Neural cell (in vitro differentiated cells): ENCODE results near the gene ENOX1. TPM values are rescaled to one million over a fixed set of nuclear protein-coding genes. Genes with fewer than 3 reads are reported as not detected.

Experiments used
- H2AFZ ChIP-seq: fragments of 200-600, 300-800 bp; sonication (generic), shearing (Covaris generic); 2 replicates; pipeline ENCODE4 v1.6.0; 2014; ENCODE audit warnings: low read depth, mild to moderate bottlenecking, antibody characterized with exemption, low read length, moderate library complexity
- H3F3A ChIP-seq: fragments of 200-600 bp; shearing (Covaris generic); 2 replicates; pipeline ENCODE4 v1.6.1; 2016; ENCODE audit warnings: mild to moderate bottlenecking, moderate library complexity, mixed read lengths, antibody characterized with exemption, low read length; ENCODE audit not compliant: insufficient read depth, poor library complexity, severe bottlenecking
- H3K27ac ChIP-seq: fragments of 200-600, 300-800 bp; sonication (generic), shearing (Covaris generic); 2 replicates; pipeline ENCODE4 v1.5.1; 2014; ENCODE audit warnings: mild to moderate bottlenecking, low read length, moderate library complexity
- H3K27me3 ChIP-seq: fragments of 300-800, 200-600 bp; sonication (generic), shearing (Covaris generic); 2 replicates; pipeline ENCODE4 v1.6.0; 2014; ENCODE audit warnings: mild to moderate bottlenecking, low read depth, low read length, moderate library complexity; ENCODE audit not compliant: insufficient read depth
- H3K36me3 ChIP-seq: fragments of 300-800, 200-600 bp; sonication (generic), shearing (Covaris generic); 2 replicates; pipeline ENCODE4 v1.5.1; 2014; ENCODE audit warnings: mild to moderate bottlenecking, antibody characterized with exemption, low read length, moderate library complexity; ENCODE audit not compliant: insufficient read depth
- H3K4me2 ChIP-seq: fragments of 300-800, 200-600 bp; sonication (generic), shearing (Covaris generic); 2 replicates; pipeline ENCODE4 v1.6.0; 2014; ENCODE audit warnings: mild to moderate bottlenecking, low read length
- H3K4me3 ChIP-seq: fragments of 300-800, 200-600 bp; sonication (generic), shearing (Covaris generic); 2 replicates; pipeline ENCODE4 v1.5.1; 2014; ENCODE audit warnings: mild to moderate bottlenecking, low read length, moderate library complexity
- H3K79me2 ChIP-seq: fragments of 200-600 bp; shearing (Covaris generic); replicated peaks from 2 replicates; pipeline ENCODE4 v1.6.0; 2014; ENCODE audit warnings: mild to moderate bottlenecking, low read length, moderate library complexity; ENCODE audit not compliant: insufficient read depth
- H3K9ac ChIP-seq: fragments of 300-800, 200-600 bp; sonication (generic), shearing (Covaris generic); 2 replicates; pipeline ENCODE4 v1.6.1; 2016; ENCODE audit warnings: mild to moderate bottlenecking, low read length, mixed read lengths
- H3K9me2 ChIP-seq: fragments of 200-600 bp; shearing (Covaris generic); 2 replicates; pipeline ENCODE4 v1.6.1; 2016; ENCODE audit warnings: mild to moderate bottlenecking, low read length, mixed read lengths; ENCODE audit not compliant: insufficient read depth
- H3K9me3 ChIP-seq: fragments of 200-600, 300-800 bp; sonication (generic), shearing (Covaris generic); 2 replicates; pipeline ENCODE4 v1.6.1; 2016; ENCODE audit warnings: mild to moderate bottlenecking, mixed run types, low read length, moderate library complexity, mixed read lengths
- H4K20me1 ChIP-seq: fragments of 200-600 bp; shearing (Covaris generic); 2 replicates; pipeline ENCODE4 v1.6.1; 2016; ENCODE audit warnings: mild to moderate bottlenecking, mixed run types; ENCODE audit not compliant: insufficient read depth
- CTCF ChIP-seq: fragments of 450-650 bp; IDR thresholded peaks from 2 replicates; pipeline ENCODE4 v1.5.1; 2014; ENCODE audit warnings: antibody characterized with exemption, mild to moderate bottlenecking, moderate library complexity; ENCODE audit not compliant: poor library complexity, severe bottlenecking
- EP300 ChIP-seq: fragments of 450-650 bp; conservative IDR thresholded peaks from 2 replicates; pipeline ENCODE4 v1.6.1; 2014; ENCODE audit warnings: antibody characterized with exemption, mild to moderate bottlenecking, moderate library complexity; ENCODE audit not compliant: poor library complexity, severe bottlenecking
- EZH2 ChIP-seq: fragments of 200-600, 300-800 bp; shearing (Covaris generic), sonication (generic); IDR thresholded peaks from 2 replicates; pipeline ENCODE4 v1.6.1; 2014; ENCODE audit warnings: antibody characterized with exemption, low read length, borderline replicate concordance, mild to moderate bottlenecking; ENCODE audit not compliant: insufficient read depth, poor library complexity, severe bottlenecking
- MXI1 ChIP-seq: fragments of 450-650 bp; conservative IDR thresholded peaks from 2 replicates; pipeline ENCODE4 v1.6.1; 2014; ENCODE audit warnings: antibody characterized with exemption, mild to moderate bottlenecking; ENCODE audit not compliant: poor library complexity, severe bottlenecking
- POLR2AphosphoS5 ChIP-seq: IDR thresholded peaks from 2 replicates; pipeline ENCODE4 v1.6.1; 2012
- RAD21 ChIP-seq: fragments of 450-650 bp; conservative IDR thresholded peaks from 2 replicates; pipeline ENCODE4 v1.6.1; 2014; ENCODE audit warnings: antibody characterized with exemption, mild to moderate bottlenecking, moderate library complexity
- REST ChIP-seq: IDR thresholded peaks from 2 replicates; pipeline ENCODE4 v1.6.1; 2012; ENCODE audit warnings: borderline replicate concordance
- SMC3 ChIP-seq: fragments of 450-650 bp; conservative IDR thresholded peaks from 2 replicates; pipeline ENCODE4 v1.6.1; 2014; ENCODE audit warnings: antibody characterized with exemption, mild to moderate bottlenecking, moderate library complexity; ENCODE audit not compliant: poor library complexity
- TAF1 ChIP-seq: IDR thresholded peaks from 2 replicates; pipeline ENCODE4 v1.6.1; 2012; ENCODE audit warnings: low read depth
- polyA plus RNA-seq: library from polyadenylated mRNA; depleted of rRNA; stranded (reverse); fragments of >200 nt; gene quantifications from 2 replicates; pipeline ENCODE4 v1.2.3, GENCODE V29; 2014

Gene ENOX1
- polyA plus RNA-seq, 1 donor from 2014 or later: 42.6 TPM

GRCh38 chr13:43180837-43181236 lies 605.9 kb downstream of the ENOX1 start:
- no peak overlapping the region for H3K9ac ChIP-seq
- no peaks in the 10 kb centered on the region for H3K36me3 ChIP-seq
- TF ChIP-seq EZH2 (no peak), POLR2AphosphoS5 (no peak), CTCF (no peak), REST (no peak), TAF1 (no peak), RAD21 (no peak), SMC3 (no peak), MXI1 (no peak), EP300 (no peak)
- no peaks in the 10 kb centered on the region for H4K20me1 ChIP-seq
- H3K79me2 ChIP-seq: no peaks in the 10 kb centered on the region
- no peaks in the 10 kb centered on the region for H3K27me3 ChIP-seq
- H3K9me2 ChIP-seq: no peaks in the 10 kb centered on the region
- H3K4me3 ChIP-seq: no peak overlapping the region
- H3K9me3 ChIP-seq: no peaks in the 10 kb centered on the region
- no peaks in the 10 kb centered on the region for H3F3A ChIP-seq
- no peak overlapping the region for H3K27ac ChIP-seq
- H3K4me2 ChIP-seq: no peak overlapping the region
- no peak overlapping the region for H2AFZ ChIP-seq

- H3K4me2 ChIP-seq: no peak overlapping the region
Measured at GRCh38 chr13:43180036-43180660, 606.6 kb downstream of the ENOX1 start.

More at GRCh38 chr13:43180036-43180660, 606.6 kb downstream of the ENOX1 start:
- H3K4me3 ChIP-seq: no peak overlapping the region
- H3F3A ChIP-seq: no peaks in the 10 kb centered on the region
- no peaks in the 10 kb centered on the region for H3K36me3 ChIP-seq
- no peaks in the 10 kb centered on the region for H3K27me3 ChIP-seq
- no peak overlapping the region for H3K27ac ChIP-seq
- no peaks in the 10 kb centered on the region for H3K9me2 ChIP-seq
- H4K20me1 ChIP-seq: no peaks in the 10 kb centered on the region
- H3K79me2 ChIP-seq: no peaks in the 10 kb centered on the region
- no peak overlapping the region for H3K9ac ChIP-seq
- H3K9me3 ChIP-seq: no peaks in the 10 kb centered on the region
- no peak overlapping the region for H2AFZ ChIP-seq
- TF ChIP-seq POLR2AphosphoS5 (no peak), RAD21 (no peak), REST (no peak), EZH2 (no peak), SMC3 (no peak), EP300 (no peak)
